Stomach (tissue), 9 donors: Measurements from ENCODE around the gene SQSTM1. TPM values are rescaled to one million over a fixed set of nuclear protein-coding genes. Genes with fewer than 3 reads are reported as not detected.

Experiments used
- DNase-seq, 2 donors: peaks; one replicate each; pipeline versions ENCODE4 v3.0.0 to v3.0.0-alpha.2; 2013 to 2019
- H3K27ac ChIP-seq, 5 donors: fragments of 200-600 bp in 4 of 5; sonication (generic) in 4 of 5; one replicate each; pipeline ENCODE4 v1.5.1; 2013 to 2019; ENCODE audit warnings: mild to moderate bottlenecking in 1 of 5, moderate library complexity in 1 of 5
- H3K27me3 ChIP-seq, 3 donors: fragments of 200-600 bp; sonication (generic); one replicate each; pipeline ENCODE4 v1.5.1; 2017 to 2019; ENCODE audit warnings: mixed run types in 1 of 3
- H3K36me3 ChIP-seq, 4 donors: fragments of 200-600 bp; sonication (generic); 1 replicate in 3 of 4; 2 replicates in 1 of 4; pipeline ENCODE4 v1.5.1; 2016 to 2019
- H3K4me1 ChIP-seq, 4 donors: fragments of 200-600 bp; sonication (generic); one replicate each; pipeline ENCODE4 v1.5.1; 2016 to 2019
- H3K4me3 ChIP-seq, 4 donors: fragments of 200-600 bp; sonication (generic) in 3 of 4; one replicate each; pipeline ENCODE4 v1.5.1; 2016 to 2019; ENCODE audit warnings: mild to moderate bottlenecking in 1 of 4
- H3K9me3 ChIP-seq, 4 donors: fragments of 200-600 bp; sonication (generic); one replicate each; pipeline ENCODE4 v1.5.1; 2016 to 2019
- CTCF ChIP-seq, 7 experiments: fragments of 450-650 bp in 4 of 7; fragments of 200-600 bp in 3 of 7; sonication (generic) in 3 of 7; IDR thresholded peaks; one replicate each; pipeline ENCODE4 v1.5.1; 2016 to 2019; ENCODE audit warnings: antibody characterized with exemption in 7 of 7, control low read depth in 2 of 7, mild to moderate bottlenecking in 1 of 7
- EP300 ChIP-seq: sonication (generic); formaldehyde crosslinking; IDR thresholded peaks from one replicate; pipeline ENCODE4 v1.6.1; 2017; ENCODE audit warnings: antibody characterized with exemption
- POLR2A ChIP-seq, 4 donors: fragments of 450-650 bp; IDR thresholded peaks; one replicate each; pipeline ENCODE4 v1.6.1; 2016; ENCODE audit warnings: antibody characterized with exemption in 4 of 4, control low read depth in 2 of 4, mild to moderate bottlenecking in 1 of 4, moderate library complexity in 1 of 4
- POLR2AphosphoS5 ChIP-seq, 3 donors: sonication (generic); formaldehyde crosslinking; IDR thresholded peaks; one replicate each; pipeline ENCODE4 v1.6.1; 2016; ENCODE audit warnings: antibody characterized with exemption in 3 of 3
- WGBS, 5 donors: extraction: QIAGEN DNeasy Blood & Tissue Kit in 3 of 5; methylation state at CpG; one replicate each; pipeline versions ENCODE4 v1.1.5 to v1.1.7; 2013 to 2018; 5-methylcytosine and 5-hydroxymethylcytosine counted together
- intact Hi-C: fragments of 100-400 bp; cut with DNase I; formaldehyde crosslinking; loops from one replicate; pipeline ENCODE4 v1.15.1; 2023; ENCODE audit warnings: low total_unique reads
- polyA plus RNA-seq, 3 donors: library from polyadenylated mRNA; stranded (reverse); fragments of 200-250 nt; gene quantifications; one replicate each; pipeline ENCODE4 v1.2.3, GENCODE V29; 2013
- total RNA-seq, 5 donors: library from RNA; depleted of rRNA; stranded (reverse); fragments of >200 nt; gene quantifications; one replicate each; pipeline versions ENCODE4 v1.1.0 to v1.2.3, GENCODE V29; 2014 to 2016
- donor health status: healthy with polysubstance abuse.
- donor health status: Bipolar disorder and iron deficiency.
- donor health status: healthy.

Gene SQSTM1
- total and polyA plus RNA-seq, 8 donors = 163 to 693 (median 356) TPM

GRCh38 chr5:179873588-179874110 is 52.9 kb downstream of the SQSTM1 start:
- DNase-seq = no peak
- intact Hi-C loops = no loop called here
- Histone ChIP-seq H3K4me1 (no peaks in the 10 kb centered on the region), H3K4me3 (no peak overlapping the region), H3K27ac (no peak overlapping the region), H3K9me3 (no peaks in the 10 kb centered on the region), H3K27me3 (no peaks in the 10 kb centered on the region), H3K36me3 (peaks cover 56 to 97% (median 97%) of the 10 kb centered on the region in 4 donors)
- WGBS, 5 donors = 91 to 99% (median 97%) methylated on average over 5 to 7 of the region's 7 CpGs
- TF ChIP-seq POLR2A (IDR thresholded peaks at IDR 0.05) = no peak
- TF ChIP-seq POLR2AphosphoS5 (IDR thresholded peaks at IDR 0.05) = no peak
- no peak for TF ChIP-seq CTCF (IDR thresholded peaks at IDR 0.05)

- H3K4me3 ChIP-seq = no peak overlapping the region
- no peak overlapping the region for H3K27ac ChIP-seq
- no peaks in the 10 kb centered on the region for H3K4me1 ChIP-seq
- DNase-seq = no peak
- intact Hi-C loops = no loop called here
- 94 to 100% (median 97%) methylated on average over 3 of the region's 3 CpGs for WGBS, 5 donors
- H3K27me3 ChIP-seq = no peaks in the 10 kb centered on the region
- H3K36me3 ChIP-seq = peaks cover 61 to 97% (median 97%) of the 10 kb centered on the region in 4 donors
- TF ChIP-seq CTCF (IDR thresholded peaks at IDR 0.05) (no peak), POLR2AphosphoS5 (IDR thresholded peaks at IDR 0.05) (no peak), POLR2A (IDR thresholded peaks at IDR 0.05) (no peak), EP300 (no peak)
- no peaks in the 10 kb centered on the region for H3K9me3 ChIP-seq
Measured at GRCh38 chr5:179874136-179874535, 53.4 kb downstream of the SQSTM1 start.

GRCh38 chr5:179874536-179875292 is 54.0 kb downstream of the SQSTM1 start:
- Histone ChIP-seq H3K27me3 (no peaks in the 10 kb centered on the region), H3K4me3 (no peak overlapping the region), H3K4me1 (no peaks in the 10 kb centered on the region), H3K36me3 (peaks cover 62 to 97% (median 97%) of the 10 kb centered on the region in 4 donors), H3K9me3 (no peaks in the 10 kb centered on the region), H3K27ac (no peak overlapping the region)
- intact Hi-C loops = no loop called here
- no peak for DNase-seq
- no peak for TF ChIP-seq POLR2A (IDR thresholded peaks at IDR 0.05)
- TF ChIP-seq CTCF (IDR thresholded peaks at IDR 0.05) = no peak
- no peak for TF ChIP-seq EP300
- no peak for TF ChIP-seq POLR2AphosphoS5 (IDR thresholded peaks at IDR 0.05)
- 95 to 98% (median 97%) methylated on average over 20 to 28 of the region's 28 CpGs for WGBS, 5 donors

GRCh38 chr5:179875741-179876609 is 55.3 kb downstream of the SQSTM1 start:
- H3K4me1 ChIP-seq = no peaks in the 10 kb centered on the region

More at GRCh38 chr5:179875741-179876609, 55.3 kb downstream of the SQSTM1 start:
- 89 to 94% (median 91%) methylated on average over 16 of the region's 16 CpGs for WGBS, 5 donors
- TF ChIP-seq CTCF (IDR thresholded peaks at IDR 0.05) = no peak
- no peak for TF ChIP-seq POLR2A (IDR thresholded peaks at IDR 0.05)
- no peak for TF ChIP-seq POLR2AphosphoS5 (IDR thresholded peaks at IDR 0.05)
- TF ChIP-seq EP300 = no peak
- H3K27ac ChIP-seq = no peak overlapping the region
- no peaks in the 10 kb centered on the region for H3K27me3 ChIP-seq
- peaks cover 63 to 97% (median 96%) of the 10 kb centered on the region in 4 donors for H3K36me3 ChIP-seq
- no peaks in the 10 kb centered on the region for H3K9me3 ChIP-seq
- no peak for DNase-seq
- H3K4me3 ChIP-seq = no peak overlapping the region
- intact Hi-C loops = no loop called here
